RWPE2 (cell line): ENCODE measurements around the gene PRKG1.
"Not testable (repeated sequence)": the region's sequence is repeated elsewhere in the genome, so short reads cannot be mapped to it uniquely, and the experiment has no call there.

Source experiments
- ATAC-seq: fragments of 200-7000 bp; cut with Tn5 transposase; 3 replicates; pipeline ENCODE4 v1.9.1; 2021; ENCODE audit warnings: low read depth
- DNase-seq: peaks from one replicate; pipeline ENCODE4 v3.0.0-alpha.2; 2020; ENCODE audit warnings: low spot score
- H3K27ac ChIP-seq: fragments of 450-650 bp; 2 replicates; pipeline ENCODE4 v1.5.1; 2017; ENCODE audit warnings: mild to moderate bottlenecking; ENCODE audit not compliant: poor library complexity, severe bottlenecking
- H3K27me3 ChIP-seq: fragments of 250-450 bp; sonication (Bioruptor Pico); 2 replicates; pipeline ENCODE4 v1.5.1; 2021; ENCODE audit warnings: mild to moderate bottlenecking, moderate library complexity; ENCODE audit not compliant: insufficient read depth, poor library complexity, severe bottlenecking
- H3K36me3 ChIP-seq: fragments of 250-450 bp; sonication (Bioruptor Pico); 2 replicates; pipeline ENCODE4 v1.5.1; 2020; ENCODE audit warnings: low read depth, mild to moderate bottlenecking, moderate library complexity
- H3K4me1 ChIP-seq: fragments of 250-450 bp; sonication (Bioruptor Pico); 2 replicates; pipeline ENCODE4 v1.5.1; 2021; ENCODE audit warnings: mild to moderate bottlenecking, moderate library complexity; ENCODE audit not compliant: insufficient read depth, poor library complexity, severe bottlenecking
- H3K4me3 ChIP-seq: fragments of 250-450 bp; sonication (Bioruptor Pico); 2 replicates; pipeline ENCODE4 v1.5.1; 2021; ENCODE audit warnings: mild to moderate bottlenecking, moderate library complexity; ENCODE audit not compliant: severe bottlenecking
- H3K9me3 ChIP-seq: fragments of 250-450 bp; sonication (Bioruptor Pico); 2 replicates; pipeline ENCODE4 v1.5.1; 2021; ENCODE audit warnings: mild to moderate bottlenecking, moderate library complexity; ENCODE audit not compliant: severe bottlenecking
- TF ChIP-seq, protein P1 (sequence below): fragments of 450-650 bp; IDR thresholded peaks from one replicate; pipeline ENCODE4 v1.5.1; 2017; ENCODE audit warnings: mild to moderate bottlenecking, moderate library complexity; ENCODE audit not compliant: poor library complexity, severe bottlenecking

Gene PRKG1

DNA sequence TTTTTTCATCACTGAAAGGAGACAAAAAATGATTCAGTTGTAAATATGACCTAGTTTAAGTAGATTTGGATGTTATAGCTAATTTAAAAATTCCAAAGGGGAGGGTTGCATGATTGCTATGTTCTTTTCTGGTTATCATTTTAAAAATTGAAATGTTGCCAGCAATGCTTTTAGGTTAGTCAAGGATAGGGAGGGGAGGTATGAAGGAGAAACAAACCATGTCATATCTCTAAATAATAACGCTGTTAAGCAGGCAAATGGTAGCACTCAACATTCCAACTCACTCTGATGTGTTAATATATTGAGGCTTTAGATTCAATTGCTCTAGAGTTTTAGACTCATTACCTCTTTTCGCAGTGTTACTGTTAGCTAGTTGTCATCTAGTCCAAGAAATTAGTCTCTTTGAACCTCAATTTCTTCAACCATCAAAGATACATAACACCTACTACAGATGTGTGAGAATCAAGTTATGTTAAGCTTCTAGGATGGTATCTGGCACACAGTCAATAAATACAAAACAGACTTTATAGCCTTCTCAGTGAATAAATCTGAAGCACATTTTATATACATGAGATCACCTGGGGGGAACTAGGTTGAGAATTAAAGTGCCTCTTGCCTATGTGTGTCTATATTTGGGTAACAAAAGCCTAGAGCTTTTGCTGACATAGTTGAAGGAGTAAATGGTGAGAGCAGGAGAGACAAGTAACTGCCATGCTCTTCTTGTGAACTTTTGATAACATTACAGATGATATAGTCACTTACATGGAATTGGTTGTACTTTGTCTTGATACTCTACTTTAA, 500.2 kb downstream of the PRKG1 start:
- Histone ChIP-seq H3K4me3 (no peak overlapping the region), H3K9me3 (no peaks in the 10 kb centered on the region), H3K27ac (no peak overlapping the region), H3K27me3 (peaks cover 3% of the 10 kb centered on the region), H3K36me3 (no peaks in the 10 kb centered on the region), H3K4me1 (no peaks in the 10 kb centered on the region)
- TF ChIP-seq, protein P1, sequence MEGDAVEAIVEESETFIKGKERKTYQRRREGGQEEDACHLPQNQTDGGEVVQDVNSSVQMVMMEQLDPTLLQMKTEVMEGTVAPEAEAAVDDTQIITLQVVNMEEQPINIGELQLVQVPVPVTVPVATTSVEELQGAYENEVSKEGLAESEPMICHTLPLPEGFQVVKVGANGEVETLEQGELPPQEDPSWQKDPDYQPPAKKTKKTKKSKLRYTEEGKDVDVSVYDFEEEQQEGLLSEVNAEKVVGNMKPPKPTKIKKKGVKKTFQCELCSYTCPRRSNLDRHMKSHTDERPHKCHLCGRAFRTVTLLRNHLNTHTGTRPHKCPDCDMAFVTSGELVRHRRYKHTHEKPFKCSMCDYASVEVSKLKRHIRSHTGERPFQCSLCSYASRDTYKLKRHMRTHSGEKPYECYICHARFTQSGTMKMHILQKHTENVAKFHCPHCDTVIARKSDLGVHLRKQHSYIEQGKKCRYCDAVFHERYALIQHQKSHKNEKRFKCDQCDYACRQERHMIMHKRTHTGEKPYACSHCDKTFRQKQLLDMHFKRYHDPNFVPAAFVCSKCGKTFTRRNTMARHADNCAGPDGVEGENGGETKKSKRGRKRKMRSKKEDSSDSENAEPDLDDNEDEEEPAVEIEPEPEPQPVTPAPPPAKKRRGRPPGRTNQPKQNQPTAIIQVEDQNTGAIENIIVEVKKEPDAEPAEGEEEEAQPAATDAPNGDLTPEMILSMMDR, result no peak
- DNase-seq (no peak), ATAC-seq (no peak)

DNA sequence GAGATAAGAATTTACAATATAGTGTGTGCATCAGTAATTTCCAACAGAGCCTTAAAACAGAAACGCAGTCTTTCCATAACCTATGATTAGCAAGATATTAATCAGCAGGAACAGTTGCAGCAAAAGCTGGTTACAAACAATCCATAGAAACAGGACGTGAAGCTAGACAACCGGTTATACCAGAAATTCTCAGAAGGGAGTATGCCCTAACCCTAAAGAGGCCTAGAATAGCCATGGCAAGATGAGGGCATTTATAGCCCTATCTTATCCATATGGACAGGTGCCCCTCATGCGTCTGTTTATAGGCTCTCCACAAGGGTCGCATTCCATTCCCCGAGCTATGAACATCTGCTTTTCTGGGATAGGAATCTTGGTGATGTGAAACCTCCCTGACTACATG, 506.9 kb downstream of the PRKG1 start:
- H3K27me3 ChIP-seq, H3K4me1 ChIP-seq, ATAC-seq, DNase-seq, H3K27ac ChIP-seq, H3K9me3 ChIP-seq, H3K4me3 ChIP-seq, H3K36me3 ChIP-seq: not testable (repeated sequence)

DNA sequence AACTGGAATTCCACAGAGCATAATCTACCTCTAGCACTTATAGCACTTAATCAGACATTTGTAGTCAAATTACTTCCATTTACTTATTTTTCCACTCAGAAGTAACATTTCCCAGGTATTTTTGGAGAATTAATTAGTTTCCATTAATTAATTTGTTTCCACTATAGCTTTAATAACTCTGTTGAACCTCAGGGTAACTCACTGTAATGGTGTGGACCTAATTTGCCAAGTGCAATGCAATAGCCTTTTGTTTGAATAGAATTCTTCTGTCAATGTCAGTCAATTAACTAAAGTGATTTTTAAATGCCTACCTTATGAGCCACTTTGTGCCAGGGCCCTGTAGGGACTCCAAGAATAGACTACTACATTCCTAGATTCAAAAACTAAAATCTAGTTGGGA, 509.7 kb downstream of the PRKG1 start:
- Histone ChIP-seq H3K9me3 (no peaks in the 10 kb centered on the region), H3K36me3 (no peaks in the 10 kb centered on the region), H3K27me3 (no peaks in the 10 kb centered on the region), H3K4me3 (no peak overlapping the region), H3K4me1 (no peaks in the 10 kb centered on the region), H3K27ac (no peak overlapping the region)
- TF ChIP-seq, protein P1, result no peak
- ATAC-seq (no peak), DNase-seq (no peak)

DNA sequence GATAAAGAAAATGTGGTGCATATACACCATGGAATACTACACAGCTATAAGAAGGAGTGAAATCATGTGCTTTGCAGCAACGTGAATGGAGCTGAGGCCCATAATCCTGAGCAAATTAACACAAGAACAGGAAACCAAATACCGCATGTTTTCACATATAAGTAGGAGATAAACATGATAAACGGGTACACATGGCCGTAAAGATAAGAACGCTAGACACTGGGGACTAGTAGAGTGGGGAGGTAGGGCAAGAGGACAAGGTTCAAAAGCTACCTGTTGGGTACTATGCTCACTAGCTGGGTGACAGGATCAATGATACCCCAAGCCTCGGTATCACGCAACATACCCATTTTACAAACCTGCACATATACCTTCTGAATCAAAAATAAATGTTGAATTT, 511.5 kb downstream of the PRKG1 start:
- Histone ChIP-seq H3K27ac (no peak overlapping the region), H3K4me1 (no peaks in the 10 kb centered on the region), H3K27me3 (no peaks in the 10 kb centered on the region), H3K9me3 (no peaks in the 10 kb centered on the region), H3K4me3 (no peak overlapping the region), H3K36me3 (no peaks in the 10 kb centered on the region)
- ATAC-seq (no peak), DNase-seq (no peak)
- TF ChIP-seq, protein P1, result no peak

DNA sequence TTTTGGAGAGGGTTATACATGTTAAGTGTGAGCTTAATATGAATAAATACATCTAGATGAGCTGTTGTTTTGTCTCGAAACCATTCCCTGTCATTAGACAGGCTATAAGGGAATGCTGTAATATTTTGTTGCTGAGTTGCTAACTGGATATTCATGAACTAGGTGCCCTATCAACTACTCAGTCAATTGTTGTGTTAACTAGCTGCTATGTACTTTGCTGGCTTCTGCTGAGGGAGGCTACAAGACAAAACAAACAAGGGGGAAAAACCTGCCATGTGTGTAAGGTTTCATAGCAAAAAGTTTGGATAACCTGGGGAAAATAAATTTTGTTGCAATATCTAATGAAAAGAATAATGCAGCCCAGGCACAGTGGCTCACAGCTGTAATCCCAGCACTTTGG, 514.7 kb downstream of the PRKG1 start:
- ATAC-seq (no peak), DNase-seq (no peak)
- H3K27me3 ChIP-seq, result no peaks in the 10 kb centered on the region
- H3K4me1 ChIP-seq, result no peaks in the 10 kb centered on the region
- no peaks in the 10 kb centered on the region for H3K9me3 ChIP-seq
- no peak overlapping the region for H3K27ac ChIP-seq
- no peak overlapping the region for H3K4me3 ChIP-seq
- TF ChIP-seq, protein P1, result no peak
- H3K36me3 ChIP-seq, result no peaks in the 10 kb centered on the region
